Panc1 (cell line): Measurements from ENCODE around the gene RBM19. TPM values are rescaled to one million over a fixed set of nuclear protein-coding genes. Genes with fewer than 3 reads are reported as not detected.
A peak's percentile ranks its signal among the peaks of the same experiment; 100 is the strongest.

Experiments
- ATAC-seq: fragments of 200-7000 bp; cut with Tn5 transposase; 2 replicates; pipeline ENCODE4 v1.9.1; 2020; ENCODE audit warnings: mild to moderate bottlenecking, moderate library complexity
- BruUV-seq: library from RNA; stranded (reverse); fragments of 400-500 nt; replicated peaks from 2 replicates; lab custom pipeline; 2021; lab: Mats Ljungman, UMichigan
- CTCF ChIA-PET: fragments of 300-600 bp; sonication (Branson Sonifier 250); formaldehyde crosslinking; loops from one replicate; lab custom pipeline; 2022; ENCODE audit warnings: antibody characterized with exemption; lab: Charles Lee
- POLR2A ChIA-PET: fragments of 300-600 bp; sonication (Branson Sonifier 250); formaldehyde crosslinking; loops from one replicate; lab custom pipeline; 2022; ENCODE audit warnings: antibody characterized with exemption; lab: Charles Lee
- DNase-seq: peaks from one replicate; pipeline ENCODE4 v3.0.0-alpha.2; 2010; ENCODE audit warnings: low read depth, low spot score
- H3K27ac ChIP-seq: 2 replicates; pipeline ENCODE4 v1.5.1; 2011; ENCODE audit warnings: mild to moderate bottlenecking, low read length, inconsistent platforms
- H3K27me3 ChIP-seq: fragments of 200-500 bp; sonication (Bioruptor generic); 2 replicates; pipeline ENCODE4 v1.6.0; 2014; ENCODE audit warnings: low read length, inconsistent platforms; ENCODE audit not compliant: control insufficient read depth, insufficient read depth
- H3K36me3 ChIP-seq: fragments of 200-500 bp; sonication (Bioruptor generic); 2 replicates; pipeline ENCODE4 v1.5.1; 2014; ENCODE audit warnings: inconsistent platforms, mild to moderate bottlenecking, low read length, moderate library complexity; ENCODE audit not compliant: control insufficient read depth, insufficient read depth
- H3K4me1 ChIP-seq: 2 replicates; pipeline ENCODE4 v1.5.1; 2011; ENCODE audit warnings: inconsistent platforms, mild to moderate bottlenecking, low read length, moderate library complexity; ENCODE audit not compliant: control insufficient read depth, insufficient read depth
- H3K4me3 ChIP-seq, 2 experiments: 2 replicates each; pipeline ENCODE4 v1.5.1; 2011 to 2012; ENCODE audit warnings: low read depth in 2 of 2, low read length in 2 of 2, mild to moderate bottlenecking in 2 of 2, inconsistent platforms in 1 of 2, moderate library complexity in 1 of 2
- H3K9me3 ChIP-seq: fragments of 200-500 bp; sonication (Bioruptor generic); 2 replicates; pipeline ENCODE4 v1.5.1; 2014; ENCODE audit warnings: low read depth, mild to moderate bottlenecking, inconsistent platforms, low read length, moderate library complexity; ENCODE audit not compliant: control insufficient read depth, insufficient read depth
- CTCF ChIP-seq: fragments of 450-650 bp; IDR thresholded peaks from 2 replicates; pipeline ENCODE4 v1.5.1; 2017; ENCODE audit warnings: mild to moderate bottlenecking
- POLR2AphosphoS5 ChIP-seq: IDR thresholded peaks from 2 replicates; pipeline ENCODE4 v1.6.1; 2012; ENCODE audit warnings: mild to moderate bottlenecking, low read depth, low read length, moderate library complexity
- REST ChIP-seq, 2 experiments: IDR thresholded peaks; 2 replicates each; pipeline ENCODE4 v1.6.1; 2011 to 2012; ENCODE audit warnings: low read depth in 2 of 2, control low read depth in 1 of 2, low read length in 1 of 2, mild to moderate bottlenecking in 1 of 2, moderate library complexity in 1 of 2; ENCODE audit not compliant: insufficient read depth in 1 of 2
- SIN3A ChIP-seq: IDR thresholded peaks from 2 replicates; pipeline ENCODE4 v1.6.1; 2012; ENCODE audit warnings: low read depth, mild to moderate bottlenecking, low read length, moderate library complexity, borderline replicate concordance; ENCODE audit not compliant: insufficient read depth
- TCF7L2 ChIP-seq: IDR thresholded peaks from 2 replicates; pipeline ENCODE4 v1.6.1; 2011; ENCODE audit warnings: mild to moderate bottlenecking, low read depth, low read length, inconsistent platforms
- in situ Hi-C: cut with HindIII; loops from 2 replicates; pipeline ENCODE4 v1.10.0; 2016; ENCODE audit warnings: low sequenced_read_pairs, low pct_unique_long_range_greater_than_20kb
- intact Hi-C: fragments of 100-400 bp; cut with micrococcal nuclease; formaldehyde crosslinking; loops from one replicate; pipeline ENCODE4 v1.10.0; 2022; ENCODE audit not compliant: unreplicated experiment
- total RNA-seq: library from RNA; stranded (reverse); gene quantifications from one replicate; pipeline ENCODE4 v1.2.1, GENCODE V29; 2021; ENCODE audit not compliant: unreplicated experiment

The RBM19 gene
- total RNA-seq, 1 experiment from 2014 or later, result 44.8 TPM

GRCh38 chr12:113980054-113980453 lies 13.9 kb upstream of the RBM19 start:
- no peak overlapping the region for H3K4me3 ChIP-seq
- H3K4me1 ChIP-seq, result no peaks in the 10 kb centered on the region
- no peak overlapping the region for H3K27ac ChIP-seq
- TF ChIP-seq CTCF (0 out of 2 replicates have a peak, but pooled peaks have one; percentile 17), REST (IDR thresholded peaks at IDR 0.05; ENCODE audit: insufficient read depth in 1 of 2, low read depth in 2 of 2, low read length in 1 of 2) (no peak)
- intact Hi-C loops (loop anchor here (1.0 to 5.0 kb wide), 3 partner anchors 497 to 657 kb away; no protein-coding TSS in a partner anchor), in situ Hi-C loops (no loop called here)
- ChIA-PET CTCF (interaction anchor here (0.5 to 1.4 kb wide), 5 partner anchors 14 to 676 kb away, joined by 3 to 20 read pairs (median 5); partner anchors contain the start of gene RBM19), POLR2A (no interaction called here)
- no peaks in the 10 kb centered on the region for H3K9me3 ChIP-seq
- no peak; the same call in 1 of the 2 replicates for ATAC-seq
- H3K27me3 ChIP-seq, result peaks cover 6% of the 10 kb centered on the region
- BruUV-seq, result no TSS peak
- no peaks in the 10 kb centered on the region for H3K36me3 ChIP-seq
- DNase-seq, result no peak

GRCh38 chr12:113978080-113978479 lies 12.0 kb upstream of the RBM19 start:
- DNase-seq, result no peak
- peaks cover 11% of the 10 kb centered on the region for H3K27me3 ChIP-seq
- no peaks in the 10 kb centered on the region for H3K36me3 ChIP-seq
- H3K4me1 ChIP-seq, result no peaks in the 10 kb centered on the region
- ATAC-seq, result no peak
- CTCF ChIA-PET, result no interaction called here
- TF ChIP-seq TCF7L2, result no peak
- no peak for TF ChIP-seq POLR2AphosphoS5
- no peak for TF ChIP-seq CTCF
- TF ChIP-seq REST (IDR thresholded peaks at IDR 0.05; ENCODE audit: insufficient read depth in 1 of 2, low read depth in 2 of 2, low read length in 1 of 2), result no peak
- no peak for TF ChIP-seq SIN3A
- no peaks in the 10 kb centered on the region for H3K9me3 ChIP-seq
- in situ Hi-C loops (no loop called here), intact Hi-C loops (no loop called here)
- H3K27ac ChIP-seq, result no peak overlapping the region
- POLR2A ChIA-PET, result no interaction called here
- no TSS peak for BruUV-seq
- no peak overlapping the region for H3K4me3 ChIP-seq
